GM12878 (cell line): ENCODE data around the gene YAP1. TPM values are rescaled to one million over a fixed set of nuclear protein-coding genes. Genes with fewer than 3 reads are reported as not detected.

Source experiments
- ATAC-seq: fragments of 200-7000 bp; cut with Tn5 transposase; 3 replicates; pipeline ENCODE4 v1.9.1; 2020; ENCODE audit warnings: mild to moderate bottlenecking, moderate library complexity
- BruUV-seq: library from RNA; stranded (reverse); fragments of 400-500 nt; replicated peaks from 2 replicates; lab custom pipeline; 2021; lab: Mats Ljungman, UMichigan
- CTCF ChIA-PET: fragments of 300-600 bp; sonication (Branson Sonifier 250); formaldehyde crosslinking; extraction: SDS; loops from one replicate; lab custom pipeline; 2021; ENCODE audit warnings: inconsistent platforms; lab: Yijun Ruan, JAX
- POLR2A ChIA-PET: fragments of 350-600 bp; formaldehyde crosslinking; extraction: SDS; loops from one replicate; lab custom pipeline; 2021; ENCODE audit warnings: inconsistent platforms; lab: Charles Lee
- RAD21 ChIA-PET: fragments of 300-600 bp; sonication (Branson Sonifier 250); formaldehyde crosslinking; loops from one replicate; lab custom pipeline; 2023; ENCODE audit warnings: antibody characterized with exemption; ENCODE audit not compliant: unreplicated experiment; lab: Charles Lee
- SMC1A ChIA-PET: fragments of 300-600 bp; sonication (Branson Sonifier 250); formaldehyde crosslinking; loops from one replicate; lab custom pipeline; 2023; ENCODE audit not compliant: unreplicated experiment, uncharacterized antibody; lab: Charles Lee
- DNase-seq: peaks from one replicate; pipeline ENCODE4 v3.0.0-alpha.2; 2011; ENCODE audit warnings: low read depth, low spot score
- FAIRE-seq: peaks from 3 replicates; lab custom pipeline; 2011; peaks lifted over from hg19 to GRCh38; lab: Jason Lieb, UNC
- H2AFZ ChIP-seq: 2 replicates; pipeline ENCODE4 v1.6.0; 2011; ENCODE audit warnings: low read depth, low read length, control low read depth; ENCODE audit not compliant: control insufficient read depth
- H3K27ac ChIP-seq: 2 replicates; pipeline ENCODE4 v1.5.1; 2011; ENCODE audit warnings: control low read depth; ENCODE audit not compliant: control insufficient read depth, insufficient read depth
- H3K27me3 ChIP-seq, 2 experiments: replicated peaks in 1 of 2; 2 replicates each; pipeline versions ENCODE4 v1.6.0 to v1.6.1; 2011; ENCODE audit warnings: low read length in 1 of 2; ENCODE audit not compliant: control insufficient read depth in 2 of 2, insufficient read depth in 2 of 2
- H3K36me3 ChIP-seq, 2 experiments: 2 replicates each; pipeline ENCODE4 v1.5.1; 2011; ENCODE audit warnings: low read length in 1 of 2; ENCODE audit not compliant: control insufficient read depth in 2 of 2, insufficient read depth in 2 of 2
- H3K4me1 ChIP-seq: 2 replicates; pipeline ENCODE4 v1.6.1; 2011; ENCODE audit warnings: mild to moderate bottlenecking, low read length, moderate library complexity, mixed read lengths; ENCODE audit not compliant: control insufficient read depth, insufficient read depth
- H3K4me2 ChIP-seq: 2 replicates; pipeline ENCODE4 v1.6.0; 2011; ENCODE audit warnings: control low read depth; ENCODE audit not compliant: control insufficient read depth, insufficient read depth
- H3K4me3 ChIP-seq: fragments of 200-600 bp; sonication (generic); 2 replicates; pipeline ENCODE4 v1.5.1; 2016
- H3K79me2 ChIP-seq: 2 replicates; pipeline ENCODE4 v1.6.0; 2011; ENCODE audit warnings: low read length; ENCODE audit not compliant: control insufficient read depth, insufficient read depth
- H3K9ac ChIP-seq: 2 replicates; pipeline ENCODE4 v1.8.0; 2011; ENCODE audit warnings: low read length, control low read depth, mixed read lengths; ENCODE audit not compliant: control insufficient read depth, insufficient read depth
- H3K9me3 ChIP-seq: replicated peaks from 3 replicates; pipeline ENCODE4 v1.5.1; 2011; ENCODE audit warnings: mild to moderate bottlenecking, low read length; ENCODE audit not compliant: control insufficient read depth, insufficient read depth
- H4K20me1 ChIP-seq: 2 replicates; pipeline ENCODE4 v1.6.0; 2011; ENCODE audit not compliant: control insufficient read depth, insufficient read depth
- ASH2L ChIP-seq: fragments of 300-600, 200-600 bp; sonication (generic); IDR thresholded peaks from 2 replicates; pipeline ENCODE4 v1.6.1; 2017; ENCODE audit warnings: low read depth, mild to moderate bottlenecking, borderline replicate concordance
- ATF7 ChIP-seq: fragments of 450-650 bp; IDR thresholded peaks from 2 replicates; pipeline ENCODE4 v1.6.1; 2016; ENCODE audit warnings: low read depth, mild to moderate bottlenecking
- GATAD2B ChIP-seq: fragments of 450-650 bp; conservative IDR thresholded peaks from 2 replicates; pipeline ENCODE4 v1.6.1; 2017; ENCODE audit warnings: low read depth, mild to moderate bottlenecking, moderate library complexity
- PML ChIP-seq: IDR thresholded peaks from 2 replicates; pipeline ENCODE4 v1.6.1; 2012; ENCODE audit warnings: low read length, inconsistent platforms
- SIN3A ChIP-seq: IDR thresholded peaks from 2 replicates; pipeline ENCODE4 v1.6.1; 2012; ENCODE audit warnings: low read depth, low read length, improper control_type of control experiment
- SMC3 ChIP-seq: IDR thresholded peaks from 2 replicates; pipeline ENCODE4 v1.6.1; 2011; ENCODE audit warnings: low read length, improper control_type of control experiment, borderline replicate concordance
- WRNIP1 ChIP-seq: IDR thresholded peaks from 2 replicates; pipeline ENCODE4 v1.6.1; 2011; ENCODE audit warnings: low read depth, low read length, improper control_type of control experiment, borderline replicate concordance
- ZNF622 ChIP-seq: fragments of 450-650 bp; IDR thresholded peaks from 2 replicates; pipeline ENCODE4 v1.6.1; 2017; ENCODE audit warnings: mild to moderate bottlenecking, inconsistent platforms
- WGBS: methylation state at CpG from one replicate; pipeline ENCODE4 v1.1.6; 2016; ENCODE audit warnings: low lambda C conversion rate; ENCODE audit not compliant: insufficient replicate concordance, insufficient coverage; ENCODE audit errors: missing lambda C conversion rate; 5-methylcytosine and 5-hydroxymethylcytosine counted together
- in situ Hi-C: fragments of 300-500 bp; cut with MboI; formaldehyde crosslinking; loops from 9 replicates; pipeline ENCODE4 v1.14.3; 2018; ENCODE audit warnings: mixed read lengths
- intact Hi-C: fragments of 100-400 bp; cut with micrococcal nuclease; formaldehyde crosslinking; loops from one replicate; pipeline ENCODE4 v1.14.2; 2022; ENCODE audit not compliant: unreplicated experiment
- polyA plus RNA-seq, 11 experiments: library from polyadenylated mRNA; depleted of rRNA in 4 of 11; unstranded in 6 of 11; stranded (reverse) in 5 of 11; fragments of >200 nt; fragmentation: Nextera tagmentation in 4 of 11; fragmentation: Illumina TruSeq in 1 of 11; extraction: Ambion mirVana in 4 of 11; extraction: Trizol in 1 of 11; gene quantifications; 1 replicate in 1 of 11; 2 replicates in 10 of 11; pipeline versions ENCODE4 v1.2.1 to v1.2.3, GENCODE V29; 2011 to 2016; ENCODE audit warnings: inconsistent platforms in 2 of 11, missing spikeins in 2 of 11, low read depth in 1 of 11
- total RNA-seq, 4 experiments: library from RNA; depleted of rRNA in 3 of 4; stranded (reverse); fragments of >200 nt in 3 of 4; fragmentation: Illumina TruSeq in 1 of 4; extraction: Trizol in 1 of 4; gene quantifications; 2 replicates each; pipeline versions ENCODE4 v1.2.1 to v1.2.3, GENCODE V29; 2013 to 2021
- TF ChIP-seq, protein P1 (sequence below): IDR thresholded peaks from 2 replicates; pipeline ENCODE4 v1.6.1; 2012; ENCODE audit warnings: improper control_type of control experiment, low read depth, low read length; ENCODE audit not compliant: insufficient replicate concordance
- TF ChIP-seq, protein P2 (sequence below): fragments of 150-350 bp; IDR thresholded peaks from 2 replicates; pipeline ENCODE4 v1.6.1; 2014; ENCODE audit warnings: mild to moderate bottlenecking, low read depth, low read length

YAP1 gene
- total and polyA plus RNA-seq, 10 of the 15 experiments (the other 5 are each of a cell fraction or from before 2014, with no cell fraction given), result 0.03 to 0.33 (median 0.10) TPM; not detected in 6

DNA sequence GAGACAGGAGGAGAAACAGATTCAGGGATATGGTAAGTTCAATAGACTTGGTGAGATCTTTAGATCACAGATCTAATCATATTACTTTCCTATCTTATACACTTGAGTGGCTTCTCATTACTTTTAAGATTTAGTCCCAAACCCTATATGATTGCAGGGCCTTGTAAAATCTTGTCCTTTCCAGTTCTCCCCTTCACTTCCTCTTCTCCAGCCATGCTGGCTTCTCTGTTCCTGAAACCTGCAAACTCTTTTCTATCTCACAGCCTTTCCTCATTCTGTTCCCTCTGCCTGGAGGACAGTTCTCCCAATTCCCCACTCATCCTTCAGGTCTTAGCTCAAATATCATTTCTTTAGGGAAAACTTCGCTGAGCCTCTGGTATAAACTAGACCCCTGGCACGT is 141.2 kb downstream of the YAP1 start:
- BruUV-seq, result no TSS peak
- in situ Hi-C loops (no loop called here), intact Hi-C loops (no loop called here)
- no peaks in the 10 kb centered on the region for H3K36me3 ChIP-seq
- H3K79me2 ChIP-seq, result no peaks in the 10 kb centered on the region
- H4K20me1 ChIP-seq, result no peaks in the 10 kb centered on the region
- no peak overlapping the region for H2AFZ ChIP-seq
- ChIA-PET SMC1A (interaction anchor here (0.6 kb wide), 1 partner anchor 132 kb away, joined by 4 read pairs; no protein-coding TSS in a partner anchor), RAD21 (no interaction called here), POLR2A (no interaction called here), CTCF (interaction anchor here (2.0 kb wide), 1 partner anchor 415 kb away, joined by 6 read pairs; no protein-coding TSS in a partner anchor)
- DNase-seq (no peak), FAIRE-seq (no peak), ATAC-seq (no peak)
- no peak overlapping the region for H3K4me2 ChIP-seq
- H3K4me1 ChIP-seq, result no peaks in the 10 kb centered on the region
- H3K27me3 ChIP-seq, result no peaks in the 10 kb centered on the region
- no peak overlapping the region for H3K27ac ChIP-seq
- no peak for TF ChIP-seq ASH2L
- no peak overlapping the region for H3K9ac ChIP-seq
- WGBS, result 0% methylated on average over 2 of the region's 2 CpGs
- no peak overlapping the region for H3K4me3 ChIP-seq
- no peaks in the 10 kb centered on the region for H3K9me3 ChIP-seq

DNA sequence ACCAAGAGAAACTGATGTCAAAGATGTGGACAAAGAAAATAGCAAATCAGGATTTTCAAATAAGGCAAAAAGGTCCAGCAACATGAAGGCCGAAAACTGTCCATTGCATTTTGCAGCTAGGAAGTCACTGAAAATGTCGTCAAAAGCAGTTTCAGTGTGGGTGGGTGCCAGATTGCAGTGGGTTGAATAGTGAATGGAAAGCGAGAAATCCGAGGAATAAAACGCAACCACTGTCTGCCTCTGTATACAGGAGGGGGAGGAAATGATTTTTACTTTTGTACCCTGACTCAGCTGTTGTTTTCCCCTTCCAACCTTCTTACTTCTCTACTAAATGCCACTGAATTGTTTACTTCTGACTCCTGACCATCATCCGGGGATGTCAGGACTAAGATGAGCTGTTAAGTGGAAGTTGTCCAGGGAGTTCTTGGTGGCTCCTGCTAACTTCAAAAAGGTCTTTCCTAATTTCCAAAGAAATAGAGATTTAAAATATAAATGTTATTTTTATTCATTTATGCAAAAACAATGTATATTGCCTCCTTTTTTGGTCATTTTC is 142.2 kb downstream of the YAP1 start:
- no peak for FAIRE-seq
- Histone ChIP-seq H3K27ac (no peak overlapping the region), H3K9me3 (no peaks in the 10 kb centered on the region), H3K27me3 (no peaks in the 10 kb centered on the region), H2AFZ (no peak overlapping the region), H3K9ac (no peak overlapping the region), H3K4me1 (no peaks in the 10 kb centered on the region), H3K79me2 (no peaks in the 10 kb centered on the region), H3K4me3 (no peak overlapping the region), H3K36me3 (no peaks in the 10 kb centered on the region), H3K4me2 (no peak overlapping the region), H4K20me1 (no peaks in the 10 kb centered on the region)
- ChIA-PET CTCF (interaction anchor here (0.8 to 2.0 kb wide), 6 partner anchors 15 to 414 kb away, joined by 3 to 7 read pairs (median 4); no protein-coding TSS in a partner anchor), SMC1A (interaction anchor here (1.3 to 1.6 kb wide), 4 partner anchors 17 to 445 kb away, joined by 3 to 6 read pairs (median 4); no protein-coding TSS in a partner anchor), POLR2A (no interaction called here), RAD21 (interaction anchor here (0.9 to 1.5 kb wide), 2 partner anchors 27 to 414 kb away, joined by 3 to 4 read pairs; no protein-coding TSS in a partner anchor)
- DNase-seq, result no peak
- intact Hi-C loops, result no loop called here
- WGBS, result 36% methylated on average over 6 of the region's 6 CpGs
- no TSS peak for BruUV-seq
- ATAC-seq, result no peak
- in situ Hi-C loops, result no loop called here
- TF ChIP-seq, protein P1, sequence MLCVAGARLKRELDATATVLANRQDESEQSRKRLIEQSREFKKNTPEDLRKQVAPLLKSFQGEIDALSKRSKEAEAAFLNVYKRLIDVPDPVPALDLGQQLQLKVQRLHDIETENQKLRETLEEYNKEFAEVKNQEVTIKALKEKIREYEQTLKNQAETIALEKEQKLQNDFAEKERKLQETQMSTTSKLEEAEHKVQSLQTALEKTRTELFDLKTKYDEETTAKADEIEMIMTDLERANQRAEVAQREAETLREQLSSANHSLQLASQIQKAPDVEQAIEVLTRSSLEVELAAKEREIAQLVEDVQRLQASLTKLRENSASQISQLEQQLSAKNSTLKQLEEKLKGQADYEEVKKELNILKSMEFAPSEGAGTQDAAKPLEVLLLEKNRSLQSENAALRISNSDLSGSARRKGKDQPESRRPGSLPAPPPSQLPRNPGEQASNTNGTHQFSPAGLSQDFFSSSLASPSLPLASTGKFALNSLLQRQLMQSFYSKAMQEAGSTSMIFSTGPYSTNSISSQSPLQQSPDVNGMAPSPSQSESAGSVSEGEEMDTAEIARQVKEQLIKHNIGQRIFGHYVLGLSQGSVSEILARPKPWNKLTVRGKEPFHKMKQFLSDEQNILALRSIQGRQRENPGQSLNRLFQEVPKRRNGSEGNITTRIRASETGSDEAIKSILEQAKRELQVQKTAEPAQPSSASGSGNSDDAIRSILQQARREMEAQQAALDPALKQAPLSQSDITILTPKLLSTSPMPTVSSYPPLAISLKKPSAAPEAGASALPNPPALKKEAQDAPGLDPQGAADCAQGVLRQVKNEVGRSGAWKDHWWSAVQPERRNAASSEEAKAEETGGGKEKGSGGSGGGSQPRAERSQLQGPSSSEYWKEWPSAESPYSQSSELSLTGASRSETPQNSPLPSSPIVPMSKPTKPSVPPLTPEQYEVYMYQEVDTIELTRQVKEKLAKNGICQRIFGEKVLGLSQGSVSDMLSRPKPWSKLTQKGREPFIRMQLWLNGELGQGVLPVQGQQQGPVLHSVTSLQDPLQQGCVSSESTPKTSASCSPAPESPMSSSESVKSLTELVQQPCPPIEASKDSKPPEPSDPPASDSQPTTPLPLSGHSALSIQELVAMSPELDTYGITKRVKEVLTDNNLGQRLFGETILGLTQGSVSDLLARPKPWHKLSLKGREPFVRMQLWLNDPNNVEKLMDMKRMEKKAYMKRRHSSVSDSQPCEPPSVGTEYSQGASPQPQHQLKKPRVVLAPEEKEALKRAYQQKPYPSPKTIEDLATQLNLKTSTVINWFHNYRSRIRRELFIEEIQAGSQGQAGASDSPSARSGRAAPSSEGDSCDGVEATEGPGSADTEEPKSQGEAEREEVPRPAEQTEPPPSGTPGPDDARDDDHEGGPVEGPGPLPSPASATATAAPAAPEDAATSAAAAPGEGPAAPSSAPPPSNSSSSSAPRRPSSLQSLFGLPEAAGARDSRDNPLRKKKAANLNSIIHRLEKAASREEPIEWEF, result no peak
- TF ChIP-seq WRNIP1 (no peak), PML (no peak), SIN3A (no peak), GATAD2B (no peak), SMC3 (no peak), ZNF622 (no peak), ATF7 (no peak)
- TF ChIP-seq, protein P2, sequence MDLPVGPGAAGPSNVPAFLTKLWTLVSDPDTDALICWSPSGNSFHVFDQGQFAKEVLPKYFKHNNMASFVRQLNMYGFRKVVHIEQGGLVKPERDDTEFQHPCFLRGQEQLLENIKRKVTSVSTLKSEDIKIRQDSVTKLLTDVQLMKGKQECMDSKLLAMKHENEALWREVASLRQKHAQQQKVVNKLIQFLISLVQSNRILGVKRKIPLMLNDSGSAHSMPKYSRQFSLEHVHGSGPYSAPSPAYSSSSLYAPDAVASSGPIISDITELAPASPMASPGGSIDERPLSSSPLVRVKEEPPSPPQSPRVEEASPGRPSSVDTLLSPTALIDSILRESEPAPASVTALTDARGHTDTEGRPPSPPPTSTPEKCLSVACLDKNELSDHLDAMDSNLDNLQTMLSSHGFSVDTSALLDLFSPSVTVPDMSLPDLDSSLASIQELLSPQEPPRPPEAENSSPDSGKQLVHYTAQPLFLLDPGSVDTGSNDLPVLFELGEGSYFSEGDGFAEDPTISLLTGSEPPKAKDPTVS, result no peak
